SU-DHL-6 (cell line): ENCODE measurements around the gene PAM16.

Experiments
- H2AFZ ChIP-seq: fragments of 200-600 bp; sonication (generic); 2 replicates; pipeline ENCODE4 v1.6.1; 2014; ENCODE audit warnings: low read depth, mild to moderate bottlenecking, moderate library complexity, mixed read lengths, antibody characterized with exemption, low read length; ENCODE audit not compliant: severe bottlenecking
- H3F3A ChIP-seq: fragments of 200-600 bp; shearing (Covaris generic); 2 replicates; pipeline ENCODE4 v1.6.0; 2016; ENCODE audit warnings: antibody characterized with exemption, mild to moderate bottlenecking; ENCODE audit not compliant: insufficient read depth
- H3K27ac ChIP-seq: fragments of 200-600 bp; sonication (generic); 2 replicates; pipeline ENCODE4 v1.5.1; 2016; ENCODE audit warnings: low read depth, mild to moderate bottlenecking, low read length, moderate library complexity, mixed read lengths
- H3K27me3 ChIP-seq: fragments of 200-600 bp; sonication (generic), shearing (Covaris generic); 2 replicates; pipeline ENCODE4 v1.6.0; 2014; ENCODE audit warnings: mild to moderate bottlenecking, low read length
- H3K36me3 ChIP-seq: fragments of 200-600 bp; sonication (generic); 2 replicates; pipeline ENCODE4 v1.6.1; 2014; ENCODE audit warnings: mild to moderate bottlenecking, low read length, mixed read lengths
- H3K4me2 ChIP-seq: fragments of 300-600, 200-600 bp; shearing (Covaris generic), sonication (generic); 2 replicates; pipeline ENCODE4 v1.6.0; 2014; ENCODE audit warnings: low read length, low read depth, mild to moderate bottlenecking; ENCODE audit not compliant: poor library complexity, severe bottlenecking
- H3K4me3 ChIP-seq: fragments of 200-600 bp; sonication (generic); 2 replicates; pipeline ENCODE4 v1.5.1; 2014; ENCODE audit warnings: antibody characterized with exemption, low read length, mild to moderate bottlenecking, mixed read lengths; ENCODE audit not compliant: insufficient read depth, poor library complexity, severe bottlenecking
- H3K79me2 ChIP-seq: fragments of 200-600 bp; sonication (generic); 2 replicates; pipeline ENCODE4 v1.6.1; 2014; ENCODE audit warnings: mild to moderate bottlenecking, low read length, moderate library complexity; ENCODE audit not compliant: insufficient read depth
- H3K9ac ChIP-seq: fragments of 200-600 bp; sonication (generic); 2 replicates; pipeline ENCODE4 v1.7.0; 2014; ENCODE audit warnings: mild to moderate bottlenecking, low read length
- H3K9me2 ChIP-seq: fragments of 200-600 bp; sonication (generic); replicated peaks from 2 replicates; pipeline ENCODE4 v1.6.1; 2014; ENCODE audit warnings: low read length; ENCODE audit not compliant: insufficient read depth
- H3K9me3 ChIP-seq: fragments of 200-600 bp; sonication (generic); 2 replicates; pipeline ENCODE4 v1.6.1; 2014; ENCODE audit warnings: low read length, mixed read lengths; ENCODE audit not compliant: insufficient read depth
- H4K20me1 ChIP-seq: fragments of 200-600 bp; sonication (generic); 2 replicates; pipeline ENCODE4 v1.6.1; 2014; ENCODE audit warnings: low read depth, mild to moderate bottlenecking, antibody characterized with exemption, low read length, moderate library complexity, mixed read lengths
- CTCF ChIP-seq: fragments of 200-600 bp; sonication (generic); IDR thresholded peaks from one replicate; pipeline ENCODE4 v1.5.1; 2017; ENCODE audit warnings: antibody characterized with exemption, mild to moderate bottlenecking, low read length, moderate library complexity; ENCODE audit not compliant: insufficient read depth, poor library complexity, severe bottlenecking
- EZH2phosphoT487 ChIP-seq: fragments of 200-600 bp; sonication (generic), shearing (Covaris generic); conservative IDR thresholded peaks from 2 replicates; pipeline ENCODE4 v1.6.1; 2018; ENCODE audit warnings: mild to moderate bottlenecking, antibody characterized with exemption, low read length, moderate library complexity, mixed read lengths

PAM16 gene

GRCh38 chr16:4295581-4295980 lies 55.5 kb downstream of the PAM16 start:
- H3F3A ChIP-seq: 0 out of 2 replicates have a peak, but pooled peaks cover 7% of the 10 kb centered on the region
- no peak overlapping the region for H2AFZ ChIP-seq
- H3K27me3 ChIP-seq: no peaks in the 10 kb centered on the region
- H3K4me3 ChIP-seq: no peak overlapping the region
- H3K79me2 ChIP-seq: no peaks in the 10 kb centered on the region
- H3K4me2 ChIP-seq: no peak overlapping the region
- no peak overlapping the region for H3K9ac ChIP-seq
- no peaks in the 10 kb centered on the region for H3K9me2 ChIP-seq
- H3K27ac ChIP-seq: no peak overlapping the region
- H4K20me1 ChIP-seq: no peaks in the 10 kb centered on the region
- no peaks in the 10 kb centered on the region for H3K9me3 ChIP-seq
- H3K36me3 ChIP-seq: no peaks in the 10 kb centered on the region
- TF ChIP-seq CTCF (no peak), EZH2phosphoT487 (no peak)

DNA sequence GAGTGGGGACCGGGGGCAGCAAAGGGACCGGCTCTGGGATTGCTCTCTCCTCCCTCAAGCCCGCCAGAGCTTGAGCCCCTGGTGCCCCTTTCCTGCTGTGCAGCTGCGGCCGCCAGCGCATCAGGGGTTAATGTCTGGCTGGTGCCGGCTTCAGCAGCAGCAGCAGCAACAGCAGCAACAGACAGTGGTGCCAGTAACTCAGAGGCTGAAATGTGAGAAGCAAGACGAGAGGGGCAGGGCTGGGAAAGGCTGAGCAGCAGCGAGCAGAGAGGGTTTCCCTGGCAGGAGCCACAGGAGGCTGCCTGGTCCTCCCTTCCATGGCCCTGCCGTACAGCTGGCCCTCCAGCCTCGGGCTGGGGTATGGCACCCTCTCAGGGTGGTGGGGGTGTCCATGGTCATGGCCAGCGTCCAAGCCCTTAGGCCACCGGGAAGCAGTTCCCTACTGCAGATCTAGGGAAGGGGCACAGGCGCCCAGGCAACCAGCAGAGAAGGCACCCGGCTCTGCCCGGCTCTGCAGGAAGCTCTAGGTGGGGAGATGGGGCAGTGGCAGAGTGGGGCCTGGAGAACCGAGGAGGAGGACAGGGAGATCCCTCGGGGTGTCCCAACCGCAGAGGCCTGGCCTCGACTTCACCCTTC lies 57.2 kb downstream of the PAM16 start:
- no peak for TF ChIP-seq CTCF
- TF ChIP-seq EZH2phosphoT487: no peak
- Histone ChIP-seq H3K9ac (no peak overlapping the region), H3K79me2 (no peaks in the 10 kb centered on the region), H3K27ac (no peak overlapping the region), H2AFZ (no peak overlapping the region), H3K4me3 (no peak overlapping the region), H4K20me1 (no peaks in the 10 kb centered on the region), H3K4me2 (no peak overlapping the region), H3F3A (0 out of 2 replicates have a peak, but pooled peaks cover 7% of the 10 kb centered on the region), H3K9me2 (no peaks in the 10 kb centered on the region), H3K27me3 (no peaks in the 10 kb centered on the region), H3K9me3 (no peaks in the 10 kb centered on the region), H3K36me3 (no peaks in the 10 kb centered on the region)

DNA sequence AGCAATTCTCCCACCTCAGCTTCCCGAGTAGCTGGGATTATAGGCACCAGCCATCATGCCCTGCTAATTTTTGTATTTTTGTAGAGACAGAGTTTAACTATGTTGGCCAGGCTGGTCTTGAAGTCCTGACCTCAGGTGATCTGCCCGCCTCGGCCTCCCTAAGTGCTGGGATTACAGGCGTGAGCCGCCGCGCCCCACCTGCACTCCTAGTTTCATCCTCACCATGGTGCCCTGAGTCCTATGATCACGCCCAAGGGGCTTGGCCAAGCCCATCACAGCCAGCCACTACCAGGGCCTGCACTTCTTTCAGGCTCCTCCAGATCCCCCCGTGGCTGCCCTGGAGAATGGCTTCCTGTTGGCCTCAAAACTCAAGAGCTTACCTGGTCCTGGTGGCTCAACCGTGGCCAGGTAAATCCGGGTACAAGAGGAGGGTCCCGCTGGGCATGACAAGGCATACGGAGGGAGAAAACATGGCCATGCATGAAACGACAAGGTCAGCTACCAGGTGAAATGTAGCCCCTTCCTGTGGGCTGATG lies 57.9 kb downstream of the PAM16 start:
- no peaks in the 10 kb centered on the region for H3K36me3 ChIP-seq
- TF ChIP-seq CTCF (no peak), EZH2phosphoT487 (no peak)
- H3K9ac ChIP-seq: no peak overlapping the region
- H3K79me2 ChIP-seq: no peaks in the 10 kb centered on the region
- no peak overlapping the region for H2AFZ ChIP-seq
- H3K4me2 ChIP-seq: no peak overlapping the region
- no peaks in the 10 kb centered on the region for H3K27me3 ChIP-seq
- no peaks in the 10 kb centered on the region for H3K9me2 ChIP-seq
- H3F3A ChIP-seq: 0 out of 2 replicates have a peak, but pooled peaks cover 7% of the 10 kb centered on the region
- no peak overlapping the region for H3K4me3 ChIP-seq
- H3K27ac ChIP-seq: no peak overlapping the region
- H4K20me1 ChIP-seq: no peaks in the 10 kb centered on the region
- H3K9me3 ChIP-seq: no peaks in the 10 kb centered on the region
